SK-N-SH (cell line): ENCODE measurements around the gene MST1. TPM values are rescaled to one million over a fixed set of nuclear protein-coding genes. Genes with fewer than 3 reads are reported as not detected.

Source experiments
- CTCF ChIA-PET: fragments of 300-600, 350-600 bp; formaldehyde crosslinking; extraction: SDS; loops from one replicate; lab custom pipeline; 2021; lab: Yijun Ruan, JAX
- POLR2A ChIA-PET: fragments of 350-600 bp; sonication (Branson Sonifier 250); formaldehyde crosslinking; extraction: SDS; loops from one replicate; lab custom pipeline; 2020; ENCODE audit warnings: antibody characterized with exemption, inconsistent platforms; lab: Yijun Ruan, JAX
- DNase-seq: peaks from one replicate; pipeline ENCODE4 v3.0.0; 2012
- H2AFZ ChIP-seq: fragments of 200-600 bp; sonication (generic); 2 replicates; pipeline ENCODE4 v1.8.1; 2016; ENCODE audit warnings: antibody characterized with exemption, mild to moderate bottlenecking, low read depth
- H3F3A ChIP-seq: fragments of 200-600 bp; sonication (generic); replicated peaks from 2 replicates; pipeline ENCODE3; 2016; ENCODE audit warnings: antibody characterized with exemption, mild to moderate bottlenecking; ENCODE audit not compliant: insufficient read depth
- H3K27ac ChIP-seq, 2 experiments: fragments of 200-500 bp in 1 of 2; fragments of 200-600 bp in 1 of 2; sonication (Bioruptor generic) in 1 of 2; sonication (generic), shearing (Covaris generic) in 1 of 2; 2 replicates each; pipeline versions ENCODE4 v1.5.1 to v1.6.1; 2014 to 2016; ENCODE audit warnings: low read depth in 2 of 2, inconsistent platforms in 1 of 2, low read length in 1 of 2, mild to moderate bottlenecking in 1 of 2, mixed read lengths in 1 of 2
- H3K27me3 ChIP-seq: fragments of 200-600 bp; sonication (generic), shearing (Covaris generic); 2 replicates; pipeline ENCODE4 v1.6.1; 2016; ENCODE audit warnings: mixed run types; ENCODE audit not compliant: insufficient read depth
- H3K36me3 ChIP-seq, 2 experiments: fragments of 200-500 bp in 1 of 2; fragments of 200-600 bp in 1 of 2; sonication (Bioruptor generic) in 1 of 2; sonication (generic) in 1 of 2; replicated peaks in 1 of 2; 2 replicates each; pipeline versions ENCODE3 to v1.5.1; 2014 to 2016; ENCODE audit warnings: low read length in 1 of 2, mild to moderate bottlenecking in 1 of 2; ENCODE audit not compliant: insufficient read depth in 2 of 2, control insufficient read depth in 1 of 2
- H3K4me1 ChIP-seq, 2 experiments: fragments of 200-500 bp in 1 of 2; fragments of 200-600 bp in 1 of 2; sonication (Bioruptor generic) in 1 of 2; sonication (generic), shearing (Covaris generic) in 1 of 2; 2 replicates each; pipeline versions ENCODE4 v1.5.1 to v1.6.1; 2014 to 2016; ENCODE audit warnings: low read depth in 1 of 2, low read length in 1 of 2, mixed run types in 1 of 2; ENCODE audit not compliant: insufficient read depth in 2 of 2, control insufficient read depth in 1 of 2
- H3K4me2 ChIP-seq: fragments of 200-600 bp; sonication (generic), shearing (Covaris generic); 2 replicates; pipeline ENCODE4 v1.6.1; 2017; ENCODE audit warnings: mixed run types
- H3K4me3 ChIP-seq, 2 experiments: fragments of 200-500 bp in 1 of 2; fragments of 200-600 bp in 1 of 2; sonication (Bioruptor generic) in 1 of 2; sonication (generic), shearing (Covaris generic) in 1 of 2; 2 replicates each; pipeline versions ENCODE4 v1.5.1 to v1.8.1; 2014 to 2016; ENCODE audit warnings: low read depth in 2 of 2, inconsistent platforms in 1 of 2, low read length in 1 of 2, mild to moderate bottlenecking in 1 of 2, mixed read lengths in 1 of 2, moderate library complexity in 1 of 2
- H3K79me2 ChIP-seq: fragments of 200-600 bp; sonication (generic); 2 replicates; pipeline ENCODE4 v1.8.1; 2017; ENCODE audit warnings: mild to moderate bottlenecking; ENCODE audit not compliant: insufficient read depth
- H3K9ac ChIP-seq: fragments of 200-600 bp; sonication (generic); 2 replicates; pipeline ENCODE4 v1.6.1; 2017; ENCODE audit warnings: mixed run types
- H3K9me2 ChIP-seq: fragments of 200-600 bp; sonication (generic); 2 replicates; pipeline ENCODE4 v1.6.1; 2017; ENCODE audit warnings: mixed run types
- H3K9me3 ChIP-seq: fragments of 200-600 bp; sonication (generic); 2 replicates; pipeline ENCODE4 v1.6.1; 2017; ENCODE audit warnings: mixed run types, mild to moderate bottlenecking, moderate library complexity
- H4K20me1 ChIP-seq: fragments of 200-600 bp; sonication (generic); 2 replicates; pipeline ENCODE4 v1.6.1; 2017; ENCODE audit warnings: mild to moderate bottlenecking, mixed run types; ENCODE audit not compliant: insufficient read depth
- CTCF ChIP-seq: fragments of 200-600 bp; sonication (generic); IDR thresholded peaks from 2 replicates; pipeline ENCODE4 v1.6.1; 2017; ENCODE audit warnings: antibody characterized with exemption, mild to moderate bottlenecking, moderate library complexity
- EP300 ChIP-seq, 2 experiments: IDR thresholded peaks; 2 replicates each; pipeline versions ENCODE4 v1.4.0 to v1.6.1; 2012; ENCODE audit warnings: borderline replicate concordance in 1 of 2, low read depth in 1 of 2, low read length in 1 of 2
- FOSL2 ChIP-seq: IDR thresholded peaks from 2 replicates; pipeline ENCODE4 v1.4.0; 2012; ENCODE audit warnings: low read depth, mild to moderate bottlenecking, moderate library complexity, borderline replicate concordance
- FOXJ3 ChIP-seq: sonication (generic); formaldehyde crosslinking; IDR thresholded peaks from 2 replicates; pipeline ENCODE4 v1.5.1; 2020; ENCODE audit warnings: mild to moderate bottlenecking, missing genetic modification reagents
- GATA2 ChIP-seq: sonication (generic); formaldehyde crosslinking; IDR thresholded peaks from 2 replicates; pipeline ENCODE4 v1.5.0; 2020; ENCODE audit warnings: mild to moderate bottlenecking, missing genetic modification reagents
- IRF3 ChIP-seq: fragments of 150-350 bp; IDR thresholded peaks from 2 replicates; pipeline ENCODE4 v1.6.1; 2016; ENCODE audit warnings: mild to moderate bottlenecking, low read depth, low read length
- JUND ChIP-seq: IDR thresholded peaks from 2 replicates; pipeline ENCODE4 v1.4.0; 2012
- MAX ChIP-seq: IDR thresholded peaks from 2 replicates; pipeline ENCODE4 v1.4.0; 2012; ENCODE audit warnings: low read depth
- MEF2A ChIP-seq: IDR thresholded peaks from 2 replicates; pipeline ENCODE4 v1.4.0; 2012; ENCODE audit warnings: low read depth, borderline replicate concordance
- MXI1 ChIP-seq: IDR thresholded peaks from 2 replicates; pipeline ENCODE4 v1.6.1; 2012; ENCODE audit warnings: mild to moderate bottlenecking, low read depth, low read length, improper control_type of control experiment
- RCOR1 ChIP-seq: fragments of 150-350 bp; IDR thresholded peaks from 2 replicates; pipeline ENCODE4 v1.6.1; 2017; ENCODE audit warnings: antibody characterized with exemption, low read length
- REST ChIP-seq: IDR thresholded peaks from 2 replicates; pipeline ENCODE4 v1.6.1; 2012; ENCODE audit warnings: mild to moderate bottlenecking, low read depth, low read length, moderate library complexity
- TCF12 ChIP-seq: IDR thresholded peaks from 2 replicates; pipeline ENCODE4 v1.4.0; 2012
- TEAD4 ChIP-seq: IDR thresholded peaks from 2 replicates; pipeline ENCODE4 v1.4.0; 2012; ENCODE audit warnings: mild to moderate bottlenecking, borderline replicate concordance; ENCODE audit not compliant: insufficient read depth
- USF1 ChIP-seq: IDR thresholded peaks from 2 replicates; pipeline ENCODE4 v1.4.0; 2012; ENCODE audit warnings: low read depth, borderline replicate concordance
- USF2 ChIP-seq: fragments of 150-350 bp; IDR thresholded peaks from 2 replicates; pipeline ENCODE4 v1.6.1; 2017; ENCODE audit warnings: antibody characterized with exemption, low read length, low read depth, borderline replicate concordance
- ZBTB33 ChIP-seq: IDR thresholded peaks from 2 replicates; pipeline ENCODE4 v1.4.0; 2012; ENCODE audit warnings: low read depth, borderline replicate concordance
- WGBS: methylation state at CpG from one replicate; pipeline ENCODE4 v1.1.6; 2017; ENCODE audit warnings: low lambda C conversion rate; 5-methylcytosine and 5-hydroxymethylcytosine counted together
- polyA plus RNA-seq, 3 experiments: library from polyadenylated mRNA; depleted of rRNA; stranded (reverse); fragments of >200 nt; gene quantifications; 2 replicates each; pipeline ENCODE4 v1.2.3, GENCODE V29; 2012

Gene MST1
- polyA plus RNA-seq, 1 of the 3 experiments (the other 2 are of a cell fraction): 35.1 TPM

GRCh38 chr3:49647741-49648140 lies 41.5 kb downstream of the MST1 start:
- no peaks in the 10 kb centered on the region for H3K9me2 ChIP-seq
- H3K79me2 ChIP-seq: no peaks in the 10 kb centered on the region
- H3K27ac ChIP-seq: no peak overlapping the region; a peak in 1 of 4 replicates
- H3K9me3 ChIP-seq: no peaks in the 10 kb centered on the region
- H3K4me1 ChIP-seq: peaks cover 0 to 9% of the 10 kb centered on the region in 2 experiments; a peak in 1 of 4 replicates
- H3K9ac ChIP-seq: no peak overlapping the region
- no peaks in the 10 kb centered on the region for H3F3A ChIP-seq
- POLR2A ChIA-PET: no interaction called here
- DNase-seq: no peak
- 75% methylated on average over 2 of the region's 2 CpGs for WGBS
- H3K27me3 ChIP-seq: no peaks in the 10 kb centered on the region
- no peak overlapping the region for H3K4me3 ChIP-seq
- TF ChIP-seq IRF3: no peak
- no peak for TF ChIP-seq ZBTB33
- TF ChIP-seq CTCF: no peak
- no peak for TF ChIP-seq USF2
- TF ChIP-seq RCOR1: no peak
- no peak for TF ChIP-seq TCF12
- TF ChIP-seq GATA2 (CRISPR knock-in tag): no peak
- TF ChIP-seq REST: no peak
- no peak for TF ChIP-seq MXI1
- TF ChIP-seq TEAD4: no peak
- no peak for TF ChIP-seq USF1
- no peak for TF ChIP-seq FOXJ3 (CRISPR knock-in tag)
- no peak for TF ChIP-seq JUND
- TF ChIP-seq FOSL2: no peak
- TF ChIP-seq MEF2A: no peak
- TF ChIP-seq EP300 (IDR thresholded peaks at IDR 0.05; ENCODE audit: borderline replicate concordance in 1 of 2, low read depth in 1 of 2, low read length in 1 of 2): no peak
- TF ChIP-seq MAX: no peak
- H3K4me2 ChIP-seq: no peak overlapping the region
- H2AFZ ChIP-seq: no peak overlapping the region
- CTCF ChIA-PET: interaction anchor here (1.8 to 3.5 kb wide), 2 partner anchors 24 to 108 kb away, joined by 7 to 19 read pairs; no protein-coding TSS in a partner anchor
- no peaks in the 10 kb centered on the region for H3K36me3 ChIP-seq
- no peaks in the 10 kb centered on the region for H4K20me1 ChIP-seq
